Globus pallidus (tissue), 1 donor: ENCODE data around the gene SCRN3.
"Not testable (repeated sequence)": the region's sequence is repeated elsewhere in the genome, so short reads cannot be mapped to it uniquely, and the experiment has no call there.

ENCODE experiments used
- DNase-seq: peaks from one replicate; pipeline ENCODE4 v3.0.0-alpha.2; 2015; ENCODE audit warnings: low spot score

Gene SCRN3

DNA sequence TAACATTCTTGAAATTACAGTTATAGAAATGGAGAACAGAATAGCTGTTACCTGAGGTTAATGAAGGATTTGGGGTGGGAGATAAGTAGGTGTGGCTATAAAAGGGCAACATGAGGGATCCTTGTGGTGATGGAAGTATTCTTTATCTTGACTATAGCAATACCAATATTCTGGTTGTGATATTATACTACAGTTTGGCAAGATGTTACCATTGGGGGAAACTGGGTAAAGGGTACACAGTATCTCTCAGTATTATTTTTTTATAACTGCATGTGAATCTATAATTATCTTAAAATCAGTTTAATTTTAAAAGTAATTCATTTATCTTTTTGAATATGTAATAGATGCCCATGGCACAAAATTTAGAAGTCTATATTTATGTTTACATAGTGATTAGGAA lies 8.1 kb downstream of the SCRN3 start:
- no peak for DNase-seq

GRCh38 chr2:174410039-174410438 lies 14.5 kb downstream of the SCRN3 start:
- not testable (repeated sequence) for DNase-seq

GRCh38 chr2:174412256-174412655 lies 16.7 kb downstream of the SCRN3 start:
- DNase-seq = no peak

DNA sequence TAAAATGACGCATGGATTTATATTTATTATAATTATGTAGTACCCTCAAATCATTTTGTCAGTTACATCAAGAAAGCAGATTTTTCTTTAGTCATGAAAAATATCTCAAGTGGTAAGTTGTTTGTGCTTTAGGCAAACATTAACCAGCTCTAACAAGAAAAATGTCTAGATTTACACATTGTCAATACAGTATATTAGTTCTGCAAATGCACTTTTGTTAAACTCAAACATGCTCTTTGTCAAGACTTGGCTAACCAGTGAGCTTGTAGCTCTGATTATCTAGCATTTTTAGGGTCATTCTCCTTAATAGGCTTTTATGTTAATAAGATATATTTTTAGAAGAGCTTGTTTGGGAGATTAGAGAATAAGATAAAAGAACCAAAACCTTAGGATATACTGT lies 32.7 kb downstream of the SCRN3 start:
- DNase-seq = no peak

- DNase-seq = no peak
Observed at GRCh38 chr2:174430066-174430465, 34.5 kb downstream of the SCRN3 start.

- no peak for DNase-seq
Observed at GRCh38 chr2:174431902-174432301, 36.4 kb downstream of the SCRN3 start.

DNA sequence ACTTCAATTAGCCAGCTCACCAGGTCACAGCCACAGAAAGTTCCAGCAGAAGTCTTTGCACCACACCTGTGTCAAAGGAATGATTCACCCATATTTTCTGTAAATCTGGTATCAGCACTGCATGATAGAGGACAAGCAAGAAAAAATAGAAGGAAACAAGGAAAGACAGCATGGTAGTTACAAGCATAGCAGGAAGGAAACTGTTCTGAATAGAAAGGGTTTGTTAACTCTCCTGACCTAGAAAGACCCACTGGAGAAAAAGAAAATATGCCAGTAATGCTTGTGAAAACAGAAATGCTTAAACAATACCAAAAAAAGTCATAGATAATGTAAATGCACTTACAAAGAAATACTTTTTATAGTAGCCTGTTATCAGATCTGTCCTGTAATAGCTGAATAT lies 40.8 kb downstream of the SCRN3 start:
- no peak for DNase-seq

GRCh38 chr2:174438146-174438886 lies 42.8 kb downstream of the SCRN3 start:
- DNase-seq = peak; percentile 94

- no peak for DNase-seq
Observed at GRCh38 chr2:174439323-174439722, 43.8 kb downstream of the SCRN3 start.

GRCh38 chr2:174439950-174440349 lies 44.4 kb downstream of the SCRN3 start:
- DNase-seq = no peak

GRCh38 chr2:174442546-174443510 lies 47.3 kb downstream of the SCRN3 start:
- no peak for DNase-seq

- DNase-seq = no peak
Observed at GRCh38 chr2:174444761-174445160, 49.2 kb downstream of the SCRN3 start.

DNA sequence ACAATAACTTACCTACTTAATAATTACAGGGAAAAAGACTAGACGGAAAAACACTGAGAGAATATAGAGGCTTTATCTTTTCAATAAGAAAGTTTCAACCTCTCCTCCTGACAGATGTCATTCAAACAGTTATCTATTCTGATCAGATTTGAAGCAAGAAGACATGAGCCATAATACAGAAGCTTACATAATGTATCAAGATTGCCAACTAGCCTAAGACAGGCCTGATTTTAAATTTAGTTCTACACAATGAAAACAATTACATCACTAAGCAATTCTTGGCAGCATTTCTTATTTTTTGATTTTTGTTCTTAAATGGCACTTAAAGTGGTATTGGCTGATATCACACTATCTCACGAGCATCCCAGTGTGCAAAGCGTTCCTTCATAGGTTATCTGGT lies 49.7 kb downstream of the SCRN3 start:
- no peak for DNase-seq

- no peak for DNase-seq
Observed at GRCh38 chr2:174446531-174446930, 51.0 kb downstream of the SCRN3 start.

GRCh38 chr2:174449033-174449432 lies 53.5 kb downstream of the SCRN3 start:
- DNase-seq = no peak

DNA sequence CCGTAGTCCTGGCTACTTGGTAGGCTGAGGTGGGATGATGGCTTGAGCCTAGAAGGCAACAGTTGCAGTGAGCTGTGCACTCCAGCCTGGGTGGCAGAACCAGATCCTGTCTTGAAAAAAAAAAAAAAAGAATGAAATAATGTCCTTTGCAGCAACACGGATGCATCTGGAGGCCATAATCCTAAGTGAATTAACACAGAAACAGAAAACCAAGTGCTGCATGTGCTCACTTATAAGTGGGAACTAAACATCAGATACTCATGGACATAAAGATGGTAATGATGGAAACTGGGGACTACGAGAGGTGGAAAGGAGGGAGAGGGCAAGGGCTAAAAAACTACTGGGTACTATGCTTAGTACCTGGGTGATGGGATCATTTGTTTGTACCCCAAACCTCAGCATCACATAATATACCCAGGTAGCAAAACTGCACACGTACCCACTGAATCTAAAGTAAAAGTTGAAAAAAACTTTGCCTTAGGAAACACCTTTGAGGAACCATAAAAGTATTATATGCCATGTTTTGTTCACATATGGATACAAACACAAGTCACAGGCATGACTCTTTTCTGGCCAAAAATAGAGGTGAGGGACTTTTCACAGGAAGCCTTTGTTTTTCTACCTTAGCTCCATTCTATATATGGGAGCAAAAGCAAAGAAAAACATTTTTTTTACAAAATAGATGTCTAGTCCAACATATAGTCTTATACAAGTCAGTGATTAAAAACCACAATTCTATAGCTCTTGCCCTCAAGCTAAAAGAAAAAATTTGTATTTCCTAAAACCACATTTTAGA lies 54.7 kb downstream of the SCRN3 start:
- DNase-seq = no peak

DNA sequence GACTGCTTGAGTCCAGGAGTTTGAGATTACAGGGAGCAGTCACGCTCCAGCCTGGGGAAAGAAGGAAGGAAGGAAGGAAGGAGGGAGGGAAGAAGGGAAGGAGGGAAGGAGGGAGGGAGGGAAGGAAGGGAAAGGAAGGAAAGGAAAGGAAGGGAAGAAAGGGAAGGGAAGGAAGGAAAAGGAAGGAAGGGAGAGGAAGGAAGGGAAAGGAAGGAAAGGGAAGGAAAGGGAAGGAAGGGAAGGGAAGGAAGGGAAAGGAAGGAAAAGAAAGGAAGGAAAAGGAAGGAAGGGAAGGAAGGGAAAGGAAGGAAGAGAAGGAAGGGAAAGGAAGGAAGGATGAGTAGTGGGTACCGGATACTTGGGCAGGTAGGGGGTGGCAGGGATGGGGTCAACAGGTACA lies 59.0 kb downstream of the SCRN3 start:
- no peak for DNase-seq

DNA sequence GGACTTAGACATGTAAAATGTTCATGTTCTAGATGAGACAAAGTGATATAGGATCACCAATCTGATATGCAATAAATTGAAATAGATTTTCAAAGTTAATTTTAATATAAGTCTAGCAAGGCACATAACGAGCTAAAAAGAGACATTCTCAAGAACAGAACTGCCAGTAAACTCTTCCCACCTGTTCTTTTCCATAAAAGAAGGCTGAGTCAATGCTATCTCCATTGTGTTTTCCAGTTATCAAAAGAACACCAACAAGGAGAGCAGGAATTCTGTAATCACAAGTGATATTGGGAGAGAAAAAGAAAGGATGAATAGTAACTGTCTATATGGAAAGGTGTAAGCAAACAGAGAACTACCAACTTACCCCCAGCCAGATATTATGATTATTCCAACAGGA lies 65.7 kb downstream of the SCRN3 start:
- no peak for DNase-seq

DNA sequence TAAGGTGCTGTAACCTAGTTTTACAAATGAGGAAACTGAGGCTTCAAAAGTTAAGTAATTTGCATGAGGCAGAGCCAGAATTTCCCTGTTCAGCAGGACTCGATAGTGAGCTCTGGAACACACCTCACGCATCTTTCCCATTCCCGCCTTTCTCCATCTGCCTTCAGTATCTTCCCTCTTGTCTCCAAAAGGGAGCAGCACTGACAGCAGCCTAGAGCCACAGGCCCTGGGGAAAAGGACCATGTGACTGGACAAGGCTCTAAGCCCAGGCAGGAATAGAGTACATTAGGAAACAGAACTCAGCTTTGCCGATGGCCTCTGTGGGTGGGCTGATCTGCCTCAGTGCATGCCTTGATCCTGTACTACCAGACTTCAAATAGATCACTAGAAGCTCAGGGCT lies 69.8 kb downstream of the SCRN3 start:
- peak; percentile 9 for DNase-seq

- no peak for DNase-seq
Observed at GRCh38 chr2:174473796-174474195, 78.3 kb downstream of the SCRN3 start.

DNA sequence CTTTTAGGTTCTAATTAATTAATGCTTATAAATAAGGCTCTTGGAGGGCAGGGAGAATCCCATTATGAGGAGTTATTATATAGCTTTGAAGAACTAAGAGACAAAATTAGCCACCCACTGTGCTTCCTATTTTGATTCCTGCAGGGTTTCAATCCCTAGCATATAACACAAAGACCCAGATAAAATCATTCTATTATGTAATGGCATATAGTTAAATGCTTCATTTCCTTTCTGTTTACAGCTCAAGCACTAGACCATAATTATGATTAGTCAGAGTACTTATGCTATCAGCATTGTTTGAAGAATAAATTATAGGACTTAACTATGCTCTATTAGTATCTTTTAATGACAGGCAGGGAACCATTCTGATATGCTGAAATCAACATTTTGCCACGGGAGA lies 82.2 kb downstream of the SCRN3 start:
- no peak for DNase-seq
